ENCODE measurements around the gene RAD51B.

Gene RAD51B

GRCh38 chr14:68735856-68736255, 916.3 kb downstream of the RAD51B start:
- no peak overlapping the region for H3K27ac ChIP-seq
- TF ChIP-seq ZFX (IDR thresholded peaks at IDR 0.05) (no peak), CTCF (conservative IDR thresholded peaks at IDR 0.05) (no peak)

- H3K27ac ChIP-seq: no peak overlapping the region
- no peak for TF ChIP-seq ZFX (IDR thresholded peaks at IDR 0.05)
- TF ChIP-seq CTCF (conservative IDR thresholded peaks at IDR 0.05): no peak
Measured at GRCh38 chr14:68736471-68736871, 916.9 kb downstream of the RAD51B start.

- no peak overlapping the region for H3K27ac ChIP-seq
- TF ChIP-seq ZFX (IDR thresholded peaks at IDR 0.05) (no peak), CTCF (conservative IDR thresholded peaks at IDR 0.05) (no peak)
Measured at GRCh38 chr14:68737086-68737485, 917.5 kb downstream of the RAD51B start.

GRCh38 chr14:68738559-68738958, 919.0 kb downstream of the RAD51B start:
- no peak overlapping the region for H3K27ac ChIP-seq
- no peak for TF ChIP-seq CTCF (conservative IDR thresholded peaks at IDR 0.05)

- no peak overlapping the region for H3K27ac ChIP-seq
Measured at GRCh38 chr14:68739701-68740100, 920.1 kb downstream of the RAD51B start.

GRCh38 chr14:68740788-68741476, 921.4 kb downstream of the RAD51B start:
- H3K27ac ChIP-seq: no peak overlapping the region

More at GRCh38 chr14:68739701-68740100, 920.1 kb downstream of the RAD51B start:
- TF ChIP-seq ZFX (IDR thresholded peaks at IDR 0.05) (no peak), CTCF (conservative IDR thresholded peaks at IDR 0.05) (no peak)

GRCh38 chr14:68741477-68741791, 921.9 kb downstream of the RAD51B start:
- no peak overlapping the region for H3K27ac ChIP-seq
- TF ChIP-seq CTCF (conservative IDR thresholded peaks at IDR 0.05) (no peak), ZFX (IDR thresholded peaks at IDR 0.05) (no peak)

More at GRCh38 chr14:68740788-68741476, 921.4 kb downstream of the RAD51B start:
- TF ChIP-seq ZFX (IDR thresholded peaks at IDR 0.05): no peak
- TF ChIP-seq CTCF (conservative IDR thresholded peaks at IDR 0.05): no peak

Measured in C4-2B (cell line).